DND-41 (cell line): ENCODE results near the gene TRIM14.

Experiments
- ATAC-seq: fragments of 200-7000 bp; cut with Tn5 transposase; 3 replicates; pipeline ENCODE4 v1.9.1; 2021; ENCODE audit warnings: low read depth; ENCODE audit not compliant: insufficient read depth
- DNase-seq: peaks from one replicate; pipeline ENCODE4 v3.0.0-alpha.2; 2020
- H2AFZ ChIP-seq: 2 replicates; pipeline ENCODE4 v1.6.0; 2012; ENCODE audit warnings: low read depth, low read length
- H3K27ac ChIP-seq: 2 replicates; pipeline ENCODE4 v1.5.1; 2012; ENCODE audit warnings: low read length, inconsistent platforms
- H3K27me3 ChIP-seq: fragments of 200-600 bp; sonication (generic); 2 replicates; pipeline ENCODE4 v1.6.0; 2012; ENCODE audit warnings: low read length, mild to moderate bottlenecking, inconsistent platforms; ENCODE audit not compliant: insufficient read depth, poor library complexity
- H3K36me3 ChIP-seq: 2 replicates; pipeline ENCODE4 v1.5.1; 2012; ENCODE audit warnings: low read length, inconsistent platforms; ENCODE audit not compliant: insufficient read depth
- H3K4me1 ChIP-seq: 2 replicates; pipeline ENCODE4 v1.5.1; 2012; ENCODE audit warnings: mild to moderate bottlenecking, low read length; ENCODE audit not compliant: insufficient read depth
- H3K4me2 ChIP-seq: 2 replicates; pipeline ENCODE4 v1.6.0; 2012; ENCODE audit warnings: mild to moderate bottlenecking, moderate library complexity, low read length, inconsistent platforms; ENCODE audit not compliant: insufficient read depth
- H3K4me3 ChIP-seq, 2 experiments: fragments of 200-600 bp in 1 of 2; shearing (Covaris generic) in 1 of 2; 2 replicates each; pipeline ENCODE4 v1.5.1; 2012 to 2016; ENCODE audit warnings: inconsistent platforms in 2 of 2, low read length in 2 of 2, mild to moderate bottlenecking in 2 of 2, low read depth in 1 of 2, moderate library complexity in 1 of 2
- H3K79me2 ChIP-seq: 2 replicates; pipeline ENCODE4 v1.6.0; 2012; ENCODE audit warnings: low read length, inconsistent platforms; ENCODE audit not compliant: insufficient read depth
- H3K9ac ChIP-seq: 2 replicates; pipeline ENCODE4 v1.6.0; 2012; ENCODE audit warnings: low read depth, mild to moderate bottlenecking, inconsistent platforms, low read length, moderate library complexity
- H3K9me3 ChIP-seq: 2 replicates; pipeline ENCODE4 v1.5.1; 2012; ENCODE audit warnings: low read length, moderate library complexity, mild to moderate bottlenecking, inconsistent platforms; ENCODE audit not compliant: insufficient read depth, severe bottlenecking
- H4K20me1 ChIP-seq: 2 replicates; pipeline ENCODE4 v1.6.0; 2012; ENCODE audit warnings: low read length; ENCODE audit not compliant: insufficient read depth
- CTCF ChIP-seq: IDR thresholded peaks from 2 replicates; pipeline ENCODE4 v1.5.1; 2012; ENCODE audit warnings: borderline replicate concordance, low read length, moderate library complexity, mild to moderate bottlenecking; ENCODE audit not compliant: poor library complexity, severe bottlenecking; ENCODE audit errors: extremely low read depth
- EZH2 ChIP-seq: IDR thresholded peaks from 3 replicates; pipeline ENCODE4 v1.6.1; 2012; ENCODE audit warnings: borderline replicate concordance, low read depth, mild to moderate bottlenecking, moderate library complexity, low read length, inconsistent platforms; ENCODE audit not compliant: severe bottlenecking

The TRIM14 gene

GRCh38 chr9:98135938-98136337, 16.9 kb upstream of the TRIM14 start:
- Histone ChIP-seq H3K9me3 (no peaks in the 10 kb centered on the region), H3K79me2 (no peaks in the 10 kb centered on the region), H3K4me2 (no peak overlapping the region), H3K4me1 (no peaks in the 10 kb centered on the region), H4K20me1 (no peaks in the 10 kb centered on the region), H3K27ac (no peak overlapping the region), H3K27me3 (no peaks in the 10 kb centered on the region), H3K4me3 (no peak overlapping the region), H2AFZ (no peak overlapping the region), H3K9ac (no peak overlapping the region), H3K36me3 (no peaks in the 10 kb centered on the region)
- TF ChIP-seq CTCF (no peak), EZH2 (no peak)
- ATAC-seq = no peak
- no peak for DNase-seq

DNA sequence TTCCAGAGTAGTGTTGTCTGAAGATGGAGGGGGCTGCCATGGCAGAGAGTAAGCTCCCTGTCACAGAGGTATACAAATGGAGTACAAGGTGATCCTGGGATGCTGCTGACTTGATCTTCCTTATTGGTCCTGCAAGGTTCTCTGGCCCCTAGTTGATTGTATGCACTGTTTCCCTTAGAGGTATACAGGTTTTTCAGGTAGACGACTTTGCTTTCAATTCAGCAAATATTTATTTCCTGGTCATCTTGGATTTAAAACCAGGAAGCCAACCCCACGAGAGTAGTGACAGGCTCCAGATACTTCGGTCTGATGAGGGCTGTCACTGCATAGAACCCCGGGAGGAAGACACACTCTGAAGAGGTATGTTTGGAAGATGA, 16.5 kb upstream of the TRIM14 start:
- no peaks in the 10 kb centered on the region for H4K20me1 ChIP-seq
- DNase-seq (no peak), ATAC-seq (no peak)
- no peaks in the 10 kb centered on the region for H3K9me3 ChIP-seq
- H3K4me2 ChIP-seq = no peak overlapping the region
- H3K4me3 ChIP-seq = no peak overlapping the region
- no peaks in the 10 kb centered on the region for H3K36me3 ChIP-seq
- TF ChIP-seq EZH2 (no peak), CTCF (no peak)
- no peak overlapping the region for H2AFZ ChIP-seq
- no peak overlapping the region for H3K9ac ChIP-seq
- H3K27ac ChIP-seq = no peak overlapping the region
- H3K4me1 ChIP-seq = no peaks in the 10 kb centered on the region
- no peaks in the 10 kb centered on the region for H3K79me2 ChIP-seq
- H3K27me3 ChIP-seq = no peaks in the 10 kb centered on the region

DNA sequence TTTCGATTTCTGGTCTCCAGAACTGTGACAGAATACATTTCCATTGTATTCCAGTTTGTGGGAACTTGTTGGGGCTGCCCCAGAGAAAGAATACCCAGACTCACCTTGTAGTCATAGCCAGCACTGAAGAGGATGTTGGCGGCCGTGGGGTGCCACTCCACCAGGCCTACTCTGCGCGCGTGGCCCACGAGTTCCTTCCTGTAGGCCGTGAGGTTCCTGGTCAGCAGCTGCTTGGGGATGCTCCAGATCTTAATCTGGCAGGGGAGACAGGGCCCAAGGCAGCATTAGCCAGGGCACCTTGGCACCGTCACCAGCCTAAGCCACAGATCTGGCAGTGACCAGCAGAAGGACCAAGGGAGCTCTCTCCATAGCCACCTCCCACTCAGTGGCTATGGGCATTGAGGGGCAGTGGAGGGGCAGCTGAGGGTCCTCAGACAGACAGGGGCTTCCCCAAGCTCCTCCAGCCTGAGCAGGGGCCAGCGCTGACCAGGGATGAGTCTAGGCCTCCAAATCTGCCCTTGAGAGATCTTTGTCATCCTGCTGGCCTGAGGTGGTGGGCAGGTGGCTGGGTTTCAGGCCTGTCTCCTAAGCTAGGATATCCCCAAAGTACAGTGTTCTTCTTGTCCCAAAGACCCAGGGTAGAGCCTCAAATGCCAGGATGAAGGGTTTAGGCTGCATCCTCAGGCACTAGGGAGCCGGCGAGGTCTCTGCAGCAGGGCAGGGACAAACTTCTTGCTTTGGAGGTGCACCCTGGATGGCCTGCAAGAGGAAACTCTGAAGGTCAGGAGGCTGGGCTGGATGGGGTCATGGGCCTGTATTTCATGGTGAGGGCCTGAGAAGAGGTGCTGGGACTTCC, 15.9 kb upstream of the TRIM14 start:
- no peak overlapping the region for H3K4me3 ChIP-seq
- H3K4me1 ChIP-seq = no peaks in the 10 kb centered on the region
- no peaks in the 10 kb centered on the region for H3K27me3 ChIP-seq
- ATAC-seq (no peak), DNase-seq (no peak)
- H3K79me2 ChIP-seq = no peaks in the 10 kb centered on the region
- H3K36me3 ChIP-seq = no peaks in the 10 kb centered on the region
- no peaks in the 10 kb centered on the region for H4K20me1 ChIP-seq
- H3K27ac ChIP-seq = no peak overlapping the region
- TF ChIP-seq CTCF = no peak
- no peak for TF ChIP-seq EZH2
- no peaks in the 10 kb centered on the region for H3K9me3 ChIP-seq
- no peak overlapping the region for H3K4me2 ChIP-seq
- no peak overlapping the region for H2AFZ ChIP-seq
- no peak overlapping the region for H3K9ac ChIP-seq
